A673 (cell line): ENCODE data around the gene NAT14. TPM values are rescaled to one million over a fixed set of nuclear protein-coding genes. Genes with fewer than 3 reads are reported as not detected.

ENCODE experiments used
- BruUV-seq: library from RNA; stranded (reverse); fragments of 400-500 nt; replicated peaks from 2 replicates; lab custom pipeline; 2021; lab: Mats Ljungman, UMichigan
- CTCF ChIA-PET: fragments of 300-600 bp; sonication (Branson Sonifier 250); formaldehyde crosslinking; loops from one replicate; lab custom pipeline; 2022; ENCODE audit warnings: antibody characterized with exemption; lab: Charles Lee
- POLR2A ChIA-PET: fragments of 300-600 bp; sonication (Branson Sonifier 250); formaldehyde crosslinking; loops from one replicate; lab custom pipeline; 2022; ENCODE audit warnings: antibody characterized with exemption; ENCODE audit not compliant: low non-redundant PET; lab: Charles Lee
- DNase-seq: peaks from one replicate; pipeline ENCODE4 v3.0.0-alpha.2; 2015; ENCODE audit warnings: low spot score
- H3K27ac ChIP-seq: fragments of 200-600 bp; sonication (generic); 2 replicates; pipeline ENCODE4 v1.5.1; 2016; ENCODE audit warnings: mixed run types, low read depth, mild to moderate bottlenecking, mixed read lengths, antibody characterized with exemption, low read length; ENCODE audit not compliant: poor library complexity, severe bottlenecking
- H3K27me3 ChIP-seq: fragments of 200-600 bp; sonication (generic); replicated peaks from 2 replicates; pipeline ENCODE4 v1.6.1; 2017; ENCODE audit warnings: mixed run types, low read depth, mild to moderate bottlenecking, mixed read lengths, antibody characterized with exemption, low read length; ENCODE audit not compliant: insufficient read depth, poor library complexity
- H3K36me3 ChIP-seq: fragments of 200-600 bp; sonication (generic); 2 replicates; pipeline ENCODE4 v1.6.1; 2016; ENCODE audit warnings: mixed run types, mild to moderate bottlenecking, mixed read lengths, antibody characterized with exemption, low read length; ENCODE audit not compliant: insufficient read depth, poor library complexity, severe bottlenecking
- H3K4me1 ChIP-seq: fragments of 200-600 bp; sonication (generic); 2 replicates; pipeline ENCODE4 v1.6.1; 2017; ENCODE audit warnings: mixed run types, mild to moderate bottlenecking, mixed read lengths, antibody characterized with exemption, low read length; ENCODE audit not compliant: insufficient read depth, poor library complexity, severe bottlenecking
- H3K4me3 ChIP-seq: fragments of 200-600 bp; sonication (generic); 2 replicates; pipeline ENCODE4 v1.5.1; 2016; ENCODE audit warnings: low read depth, mixed run types, mild to moderate bottlenecking, mixed read lengths, low read length; ENCODE audit not compliant: poor library complexity, severe bottlenecking
- H3K9me3 ChIP-seq: fragments of 200-600 bp; sonication (generic); 2 replicates; pipeline ENCODE4 v1.6.1; 2016; ENCODE audit warnings: mixed run types, low read depth, mild to moderate bottlenecking, mixed read lengths, antibody characterized with exemption, low read length; ENCODE audit not compliant: poor library complexity, severe bottlenecking
- CTCF ChIP-seq: fragments of 300-800, 200-600 bp; sonication (generic); conservative IDR thresholded peaks from 2 replicates; pipeline ENCODE4 v1.5.1; 2017; ENCODE audit warnings: low read depth, mild to moderate bottlenecking, antibody characterized with exemption, low read length, moderate library complexity, mixed read lengths
- EZH2 ChIP-seq: fragments of 200-600 bp; sonication (generic); IDR thresholded peaks from 2 replicates; pipeline ENCODE4 v1.6.1; 2017; ENCODE audit warnings: borderline replicate concordance, low read depth, mild to moderate bottlenecking, mixed read lengths, antibody characterized with exemption, low read length; ENCODE audit not compliant: poor library complexity, severe bottlenecking
- intact Hi-C: fragments of 100-400 bp; cut with micrococcal nuclease; formaldehyde crosslinking; loops from one replicate; pipeline ENCODE4 v1.10.0; 2022; ENCODE audit not compliant: unreplicated experiment
- total RNA-seq: library from RNA; stranded (reverse); gene quantifications from 2 replicates; pipeline ENCODE4 v1.2.3, GENCODE V29; 2021

Gene NAT14
- total RNA-seq, 1 experiment from 2014 or later: 55.1 TPM

- DNase-seq: no peak
- Histone ChIP-seq H3K27ac (no peak overlapping the region), H3K36me3 (no peaks in the 10 kb centered on the region), H3K4me3 (peak overlapping the region; percentile 46), H3K9me3 (no peaks in the 10 kb centered on the region), H3K27me3 (peaks cover 27% of the 10 kb centered on the region), H3K4me1 (peaks cover 12% of the 10 kb centered on the region)
- peak; percentile 73 for TF ChIP-seq EZH2
- TF ChIP-seq CTCF: no peak
- intact Hi-C loops: no loop called here
- CTCF ChIA-PET: interaction anchor here (0.9 kb wide), 1 partner anchor 366 kb away, joined by 6 read pairs; no protein-coding TSS in a partner anchor
- POLR2A ChIA-PET: interaction anchor here (0.6 kb wide), 1 partner anchor 16 kb away, joined by 7 read pairs; no protein-coding TSS in a partner anchor
- no TSS peak for BruUV-seq
Observed at GRCh38 chr19:55451163-55451964, 33.6 kb upstream of the NAT14 start.

GRCh38 chr19:55451965-55452748 is 32.8 kb upstream of the NAT14 start:
- Histone ChIP-seq H3K9me3 (no peaks in the 10 kb centered on the region), H3K36me3 (no peaks in the 10 kb centered on the region), H3K4me3 (peak overlapping the region; percentile 46), H3K4me1 (peaks cover 12% of the 10 kb centered on the region), H3K27ac (no peak overlapping the region), H3K27me3 (peaks cover 24% of the 10 kb centered on the region)
- no TSS peak for BruUV-seq
- intact Hi-C loops: no loop called here
- POLR2A ChIA-PET: no interaction called here
- CTCF ChIA-PET: interaction anchor here (0.6 to 0.7 kb wide), 2 partner anchors 29 to 83 kb away, joined by 3 to 4 read pairs; no protein-coding TSS in a partner anchor
- no peak for DNase-seq
- TF ChIP-seq CTCF (no peak), EZH2 (no peak)

GRCh38 chr19:55452749-55453346 is 32.1 kb upstream of the NAT14 start:
- H3K9me3 ChIP-seq: no peaks in the 10 kb centered on the region
- H3K4me3 ChIP-seq: peak overlapping the region; percentile 46
- TF ChIP-seq CTCF (no peak), EZH2 (no peak)
- BruUV-seq: no TSS peak
- intact Hi-C loops: no loop called here
- no peak overlapping the region for H3K27ac ChIP-seq
- POLR2A ChIA-PET: interaction anchor here (0.6 kb wide), 1 partner anchor 24 kb away, joined by 4 read pairs; no protein-coding TSS in a partner anchor
- H3K36me3 ChIP-seq: no peaks in the 10 kb centered on the region
- peak; percentile 97 for DNase-seq
- CTCF ChIA-PET: interaction anchor here (0.6 to 0.7 kb wide), 3 partner anchors 30 to 179 kb away, joined by 3 to 4 read pairs (median 3); no protein-coding TSS in a partner anchor
- peaks cover 22% of the 10 kb centered on the region for H3K27me3 ChIP-seq
- H3K4me1 ChIP-seq: peaks cover 12% of the 10 kb centered on the region
